HepG2 (cell line): ENCODE measurements around the gene CCDC121. TPM values are rescaled to one million over a fixed set of nuclear protein-coding genes. Genes with fewer than 3 reads are reported as not detected.

Source experiments
- EHMT2 ChIP-seq: fragments of 200-600 bp; sonication (generic); IDR thresholded peaks from 2 replicates; pipeline ENCODE4 v1.7.0; 2017; ENCODE audit warnings: antibody characterized with exemption, low read depth, low read length, borderline replicate concordance
- FOXK2 ChIP-seq: fragments of 450-650 bp; IDR thresholded peaks from 2 replicates; pipeline ENCODE4 v1.6.1; 2016
- MEIS2 ChIP-seq: sonication (generic); formaldehyde crosslinking; IDR thresholded peaks from 2 replicates; pipeline ENCODE4 v1.9.0; 2021; ENCODE audit warnings: mild to moderate bottlenecking, missing genetic modification reagents
- MTF2 ChIP-seq: sonication (generic); formaldehyde crosslinking; IDR thresholded peaks from 2 replicates; pipeline ENCODE4 v1.5.0; 2020; ENCODE audit warnings: missing genetic modification reagents, borderline replicate concordance
- PCBP1 ChIP-seq: fragments of 200-400 bp; formaldehyde crosslinking; IDR thresholded peaks from 2 replicates; pipeline ENCODE4 v1.6.1; 2017; ENCODE audit warnings: mild to moderate bottlenecking, low read depth, low read length, borderline replicate concordance
- PHB2 ChIP-seq: fragments of 450-650 bp; IDR thresholded peaks from 2 replicates; pipeline ENCODE4 v1.6.1; 2018; ENCODE audit not compliant: partially characterized antibody
- RBAK ChIP-seq: sonication (generic); formaldehyde crosslinking; IDR thresholded peaks from 2 replicates; pipeline ENCODE4 v1.5.1; 2020; ENCODE audit warnings: mild to moderate bottlenecking, missing genetic modification reagents
- RXRA ChIP-seq: sonication (generic); formaldehyde crosslinking; IDR thresholded peaks from 2 replicates; pipeline ENCODE4 v1.5.1; 2020; ENCODE audit warnings: missing genetic modification reagents
- SNAI1 ChIP-seq: sonication (generic); formaldehyde crosslinking; IDR thresholded peaks from 2 replicates; pipeline ENCODE4 v1.5.0; 2020; ENCODE audit warnings: mild to moderate bottlenecking, missing genetic modification reagents, borderline replicate concordance
- TAF15 ChIP-seq: fragments of 200-400 bp; formaldehyde crosslinking; IDR thresholded peaks from one replicate; pipeline ENCODE4 v1.6.1; 2018; ENCODE audit warnings: mild to moderate bottlenecking, low read depth, low read length; ENCODE audit not compliant: poor library complexity, severe bottlenecking
- ZMYM2 ChIP-seq: sonication (generic); formaldehyde crosslinking; IDR thresholded peaks from 2 replicates; pipeline ENCODE4 v1.8.0; 2022; ENCODE audit warnings: mild to moderate bottlenecking, missing genetic modification reagents
- ZNF24 ChIP-seq: fragments of 450-650 bp; IDR thresholded peaks from 2 replicates; pipeline ENCODE4 v1.6.1; 2017; ENCODE audit warnings: antibody characterized with exemption, mild to moderate bottlenecking
- ZNF30 ChIP-seq: sonication (generic); formaldehyde crosslinking; IDR thresholded peaks from 2 replicates; pipeline ENCODE4 v1.5.0; 2020; ENCODE audit warnings: mild to moderate bottlenecking, missing genetic modification reagents
- ZNF329 ChIP-seq: sonication (generic); formaldehyde crosslinking; IDR thresholded peaks from 2 replicates; pipeline ENCODE4 v1.9.0; 2021; ENCODE audit warnings: low read depth, mild to moderate bottlenecking, missing genetic modification reagents
- ZNF567 ChIP-seq: sonication (generic); formaldehyde crosslinking; IDR thresholded peaks from 2 replicates; pipeline ENCODE4 v1.8.1; 2023; ENCODE audit warnings: mild to moderate bottlenecking, missing genetic modification reagents, borderline replicate concordance
- ZNF660 ChIP-seq: sonication (generic); formaldehyde crosslinking; IDR thresholded peaks from 2 replicates; pipeline ENCODE4 v1.5.1; 2020; ENCODE audit warnings: mild to moderate bottlenecking, low read depth, missing genetic modification reagents, borderline replicate concordance
- ZNF678 ChIP-seq: sonication (generic); formaldehyde crosslinking; IDR thresholded peaks from 2 replicates; pipeline ENCODE4 v1.4.0; 2020; ENCODE audit warnings: mild to moderate bottlenecking, missing genetic modification reagents
- ZNF7 ChIP-seq: IDR thresholded peaks from 2 replicates; pipeline ENCODE4 v1.6.1; 2016; ENCODE audit warnings: missing biosample characterization, missing genetic modification reagents
- ZNF879 ChIP-seq: sonication (generic); formaldehyde crosslinking; IDR thresholded peaks from 2 replicates; pipeline ENCODE4 v1.8.1; 2023; ENCODE audit warnings: missing genetic modification reagents
- polyA plus RNA-seq, 8 experiments: library from polyadenylated mRNA; depleted of rRNA in 3 of 8; stranded (reverse) in 7 of 8; unstranded in 1 of 8; fragments of >200 nt; fragmentation: Illumina TruSeq in 4 of 8; extraction: Trizol in 4 of 8; gene quantifications; 2 replicates each; pipeline versions ENCODE4 v1.2.1 to v1.2.3, GENCODE V29; 2011 to 2016; ENCODE audit warnings: low read depth in 4 of 8, missing spikeins in 1 of 8, mixed read lengths in 1 of 8; ENCODE audit not compliant: insufficient read depth in 1 of 8
- total RNA-seq, 5 experiments: library from RNA; depleted of rRNA; stranded (reverse); fragments of >200 nt; fragmentation: Illumina TruSeq; extraction: Trizol; gene quantifications; 2 replicates each; pipeline ENCODE4 v1.2.3, GENCODE V29; 2016; ENCODE audit warnings: low read depth in 1 of 5
- TF ChIP-seq, protein P1 (sequence below): sonication (generic); formaldehyde crosslinking; IDR thresholded peaks from 2 replicates; pipeline ENCODE4 v1.5.1; 2020; ENCODE audit warnings: mild to moderate bottlenecking, missing genetic modification reagents, borderline replicate concordance
- TF ChIP-seq, protein P2 (sequence below): sonication (generic); formaldehyde crosslinking; IDR thresholded peaks from 2 replicates; pipeline ENCODE4 v1.5.1; 2020; ENCODE audit warnings: mild to moderate bottlenecking, moderate library complexity, missing genetic modification reagents
- TF ChIP-seq, protein P3 (sequence below): sonication (generic); formaldehyde crosslinking; IDR thresholded peaks from 2 replicates; pipeline ENCODE4 v1.4.0; 2020; ENCODE audit warnings: mild to moderate bottlenecking, missing genetic modification reagents

The CCDC121 gene
- total and polyA plus RNA-seq, 2 of the 13 experiments (the other 11 are each of a cell fraction or from before 2014, with no cell fraction given) = 1.9 to 3.0 TPM

DNA sequence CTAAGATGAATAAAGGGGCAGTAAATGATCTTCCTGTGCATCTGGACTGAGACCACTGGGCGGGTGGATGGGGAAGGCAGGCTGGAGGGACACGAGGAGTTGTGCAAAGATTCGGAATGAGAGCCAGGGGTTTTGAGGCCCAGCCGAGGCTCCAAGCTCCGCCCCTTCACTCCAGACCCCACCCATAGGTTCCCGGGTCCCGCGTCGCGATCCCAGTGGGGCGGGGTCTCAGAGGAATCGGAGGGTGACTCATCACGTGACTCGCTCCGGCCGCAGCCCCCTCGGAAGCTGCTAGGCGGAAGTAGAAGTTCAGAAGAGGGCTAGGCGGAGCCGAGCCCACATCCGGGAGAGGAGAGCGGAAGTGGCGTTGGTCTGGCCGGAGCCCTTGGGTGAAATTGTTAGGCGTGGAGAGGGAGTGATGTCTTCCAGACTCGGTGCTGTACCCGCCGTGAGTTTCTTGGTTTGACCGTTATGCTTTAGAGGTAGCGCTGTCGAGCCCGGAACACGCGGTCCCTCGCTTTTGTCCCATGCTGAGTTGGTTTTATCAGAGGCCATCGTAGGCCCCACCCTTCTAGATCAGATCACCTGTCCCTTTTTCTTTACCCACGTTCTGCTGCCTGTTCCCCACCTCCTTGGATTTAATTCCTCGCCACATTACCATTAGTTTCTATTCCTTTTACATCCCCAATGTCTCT lies 46.0 kb downstream of the CCDC121 start, which contains the start of gene ZNF512 (continued):
- TF ChIP-seq, protein P1, sequence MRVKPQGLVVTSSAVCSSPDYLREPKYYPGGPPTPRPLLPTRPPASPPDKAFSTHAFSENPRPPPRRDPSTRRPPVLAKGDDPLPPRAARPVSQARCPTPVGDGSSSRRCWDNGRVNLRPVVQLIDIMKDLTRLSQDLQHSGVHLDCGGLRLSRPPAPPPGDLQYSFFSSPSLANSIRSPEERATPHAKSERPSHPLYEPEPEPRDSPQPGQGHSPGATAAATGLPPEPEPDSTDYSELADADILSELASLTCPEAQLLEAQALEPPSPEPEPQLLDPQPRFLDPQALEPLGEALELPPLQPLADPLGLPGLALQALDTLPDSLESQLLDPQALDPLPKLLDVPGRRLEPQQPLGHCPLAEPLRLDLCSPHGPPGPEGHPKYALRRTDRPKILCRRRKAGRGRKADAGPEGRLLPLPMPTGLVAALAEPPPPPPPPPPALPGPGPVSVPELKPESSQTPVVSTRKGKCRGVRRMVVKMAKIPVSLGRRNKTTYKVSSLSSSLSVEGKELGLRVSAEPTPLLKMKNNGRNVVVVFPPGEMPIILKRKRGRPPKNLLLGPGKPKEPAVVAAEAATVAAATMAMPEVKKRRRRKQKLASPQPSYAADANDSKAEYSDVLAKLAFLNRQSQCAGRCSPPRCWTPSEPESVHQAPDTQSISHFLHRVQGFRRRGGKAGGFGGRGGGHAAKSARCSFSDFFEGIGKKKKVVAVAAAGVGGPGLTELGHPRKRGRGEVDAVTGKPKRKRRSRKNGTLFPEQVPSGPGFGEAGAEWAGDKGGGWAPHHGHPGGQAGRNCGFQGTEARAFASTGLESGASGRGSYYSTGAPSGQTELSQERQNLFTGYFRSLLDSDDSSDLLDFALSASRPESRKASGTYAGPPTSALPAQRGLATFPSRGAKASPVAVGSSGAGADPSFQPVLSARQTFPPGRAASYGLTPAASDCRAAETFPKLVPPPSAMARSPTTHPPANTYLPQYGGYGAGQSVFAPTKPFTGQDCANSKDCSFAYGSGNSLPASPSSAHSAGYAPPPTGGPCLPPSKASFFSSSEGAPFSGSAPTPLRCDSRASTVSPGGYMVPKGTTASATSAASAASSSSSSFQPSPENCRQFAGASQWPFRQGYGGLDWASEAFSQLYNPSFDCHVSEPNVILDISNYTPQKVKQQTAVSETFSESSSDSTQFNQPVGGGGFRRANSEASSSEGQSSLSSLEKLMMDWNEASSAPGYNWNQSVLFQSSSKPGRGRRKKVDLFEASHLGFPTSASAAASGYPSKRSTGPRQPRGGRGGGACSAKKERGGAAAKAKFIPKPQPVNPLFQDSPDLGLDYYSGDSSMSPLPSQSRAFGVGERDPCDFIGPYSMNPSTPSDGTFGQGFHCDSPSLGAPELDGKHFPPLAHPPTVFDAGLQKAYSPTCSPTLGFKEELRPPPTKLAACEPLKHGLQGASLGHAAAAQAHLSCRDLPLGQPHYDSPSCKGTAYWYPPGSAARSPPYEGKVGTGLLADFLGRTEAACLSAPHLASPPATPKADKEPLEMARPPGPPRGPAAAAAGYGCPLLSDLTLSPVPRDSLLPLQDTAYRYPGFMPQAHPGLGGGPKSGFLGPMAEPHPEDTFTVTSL (CRISPR knock-in tag) = peak; percentile 5; the same call in 1 of the 2 replicates
- TF ChIP-seq ZNF567 (CRISPR knock-in tag) (no peak), RXRA (peak; percentile 65), EHMT2 (no peak), ZNF329 (CRISPR knock-in tag) (no peak; the same call in 1 of the 2 replicates), ZNF30 (CRISPR knock-in tag) (peak; percentile 36; the same call in 1 of the 2 replicates), PCBP1 (0 out of 2 replicates have a peak, but pooled peaks have one; percentile 65), ZNF678 (no peak; the same call in 1 of the 2 replicates), SNAI1 (CRISPR knock-in tag) (0 out of 2 replicates have a peak, but pooled peaks have one; percentile 33), ZNF24 (no peak), PHB2 (no peak), FOXK2 (no peak), RBAK (CRISPR knock-in tag) (no peak; the same call in 1 of the 2 replicates), ZMYM2 (peak; percentile 64; the same call in 1 of the 2 replicates), ZNF660 (CRISPR knock-in tag) (no peak), MEIS2 (CRISPR knock-in tag) (peak; percentile 8; the same call in 1 of the 2 replicates), TAF15 (no peak), MTF2 (CRISPR knock-in tag) (no peak), ZNF879 (CRISPR knock-in tag) (no peak), ZNF7 (CRISPR knock-in tag) (no peak)
- TF ChIP-seq, protein P2, sequence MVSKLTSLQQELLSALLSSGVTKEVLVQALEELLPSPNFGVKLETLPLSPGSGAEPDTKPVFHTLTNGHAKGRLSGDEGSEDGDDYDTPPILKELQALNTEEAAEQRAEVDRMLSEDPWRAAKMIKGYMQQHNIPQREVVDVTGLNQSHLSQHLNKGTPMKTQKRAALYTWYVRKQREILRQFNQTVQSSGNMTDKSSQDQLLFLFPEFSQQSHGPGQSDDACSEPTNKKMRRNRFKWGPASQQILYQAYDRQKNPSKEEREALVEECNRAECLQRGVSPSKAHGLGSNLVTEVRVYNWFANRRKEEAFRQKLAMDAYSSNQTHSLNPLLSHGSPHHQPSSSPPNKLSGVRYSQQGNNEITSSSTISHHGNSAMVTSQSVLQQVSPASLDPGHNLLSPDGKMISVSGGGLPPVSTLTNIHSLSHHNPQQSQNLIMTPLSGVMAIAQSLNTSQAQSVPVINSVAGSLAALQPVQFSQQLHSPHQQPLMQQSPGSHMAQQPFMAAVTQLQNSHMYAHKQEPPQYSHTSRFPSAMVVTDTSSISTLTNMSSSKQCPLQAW (CRISPR knock-in tag) = peak; percentile 64
- TF ChIP-seq, protein P3, sequence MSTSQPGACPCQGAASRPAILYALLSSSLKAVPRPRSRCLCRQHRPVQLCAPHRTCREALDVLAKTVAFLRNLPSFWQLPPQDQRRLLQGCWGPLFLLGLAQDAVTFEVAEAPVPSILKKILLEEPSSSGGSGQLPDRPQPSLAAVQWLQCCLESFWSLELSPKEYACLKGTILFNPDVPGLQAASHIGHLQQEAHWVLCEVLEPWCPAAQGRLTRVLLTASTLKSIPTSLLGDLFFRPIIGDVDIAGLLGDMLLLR (CRISPR knock-in tag) = peak; percentile 62; the same call in 1 of the 2 replicates
